T-helper 9 cell (primary cell): Measurements from ENCODE around the gene SPSB3.
"Not testable (repeated sequence)": the region's sequence is repeated elsewhere in the genome, so short reads cannot be mapped to it uniquely, and the experiment has no call there.

Source experiments
- DNase-seq: peaks from one replicate; pipeline ENCODE4 v3.0.0-alpha.2; 2020

SPSB3 gene

GRCh38 chr16:1734816-1735215 lies 47.6 kb downstream of the SPSB3 start:
- DNase-seq: no peak

GRCh38 chr16:1734123-1734522 lies 48.2 kb downstream of the SPSB3 start:
- DNase-seq: no peak

- not testable (repeated sequence) for DNase-seq
These were observed 49.8 kb downstream of the SPSB3 start for GRCh38 chr16:1732551-1732987.

- DNase-seq: no peak
These were observed 50.3 kb downstream of the SPSB3 start for GRCh38 chr16:1732071-1732470.

- DNase-seq: no peak
These were observed 50.8 kb downstream of the SPSB3 start for GRCh38 chr16:1731603-1732002.

GRCh38 chr16:1731073-1731472 lies 51.3 kb downstream of the SPSB3 start:
- no peak for DNase-seq

- no peak for DNase-seq
These were observed 52.9 kb downstream of the SPSB3 start for GRCh38 chr16:1729445-1729844.

GRCh38 chr16:1729026-1729425 lies 53.3 kb downstream of the SPSB3 start:
- no peak for DNase-seq

- no peak for DNase-seq
These were observed 54.4 kb downstream of the SPSB3 start for GRCh38 chr16:1727651-1728624.
